ENCODE data around the gene PPP4R3B. TPM values are rescaled to one million over a fixed set of nuclear protein-coding genes. Genes with fewer than 3 reads are reported as not detected.

The PPP4R3B gene
- total RNA-seq, 1 experiment from 2014 or later: 40.8 TPM

DNA sequence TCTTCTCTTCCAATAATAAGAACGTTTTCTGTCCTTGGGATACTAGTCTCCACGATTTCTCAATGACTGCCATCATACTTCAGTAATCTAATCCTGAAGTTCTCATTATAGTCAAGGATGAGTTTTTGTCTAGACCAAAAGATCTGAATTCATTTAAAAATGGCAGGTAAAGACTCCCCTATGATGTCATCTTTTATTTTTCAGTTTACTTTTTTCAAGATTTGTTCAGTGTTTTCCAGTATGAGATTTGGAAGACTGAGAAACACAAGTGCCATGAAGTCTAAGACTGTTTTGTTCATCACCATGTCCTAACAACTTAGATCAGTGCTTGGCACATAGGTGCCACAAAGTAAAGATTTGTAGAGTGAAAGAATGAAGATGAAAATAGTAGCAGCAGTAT, 35.8 kb upstream of the PPP4R3B start:
- H3K4me2 ChIP-seq (ENCODE audit: low read length): no peak overlapping the region
- ChIA-PET POLR2A (no interaction called here), CTCF (no interaction called here), RAD21 (ENCODE audit: low non-redundant PET in 1 of 2, low total read pairs in 2 of 2, uncharacterized antibody in 2 of 2, unreplicated experiment in 2 of 2) (no interaction called here)
- H3K27ac ChIP-seq (ENCODE audit: low read depth, low read length): no peak overlapping the region
- no peaks in the 10 kb centered on the region for H3K9me3 ChIP-seq (ENCODE audit: control insufficient read depth in 1 of 2, insufficient read depth in 1 of 2, low read depth in 1 of 2, low read length in 2 of 2)
- H3K4me3 ChIP-seq (replicated peaks in 1 of 2; ENCODE audit: low read depth in 1 of 2, low read length in 2 of 2): no peak overlapping the region
- H3K9me2 ChIP-seq (ENCODE audit: insufficient read depth): no peaks in the 10 kb centered on the region
- H3K9ac ChIP-seq (ENCODE audit: low read length): no peak overlapping the region
- no peaks in the 10 kb centered on the region for H4K20me1 ChIP-seq (ENCODE audit: insufficient read depth)
- TF ChIP-seq TCF7L2 (IDR thresholded peaks at IDR 0.05; ENCODE audit: borderline replicate concordance, extremely low read depth, insufficient read depth, insufficient read length): no peak
- TF ChIP-seq RAD21 (IDR thresholded peaks at IDR 0.05; ENCODE audit: low read depth): no peak
- TF ChIP-seq, protein P1, sequence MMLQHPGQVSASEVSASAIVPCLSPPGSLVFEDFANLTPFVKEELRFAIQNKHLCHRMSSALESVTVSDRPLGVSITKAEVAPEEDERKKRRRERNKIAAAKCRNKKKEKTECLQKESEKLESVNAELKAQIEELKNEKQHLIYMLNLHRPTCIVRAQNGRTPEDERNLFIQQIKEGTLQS (IDR thresholded peaks at IDR 0.05): no peak
- TF ChIP-seq, protein P2, sequence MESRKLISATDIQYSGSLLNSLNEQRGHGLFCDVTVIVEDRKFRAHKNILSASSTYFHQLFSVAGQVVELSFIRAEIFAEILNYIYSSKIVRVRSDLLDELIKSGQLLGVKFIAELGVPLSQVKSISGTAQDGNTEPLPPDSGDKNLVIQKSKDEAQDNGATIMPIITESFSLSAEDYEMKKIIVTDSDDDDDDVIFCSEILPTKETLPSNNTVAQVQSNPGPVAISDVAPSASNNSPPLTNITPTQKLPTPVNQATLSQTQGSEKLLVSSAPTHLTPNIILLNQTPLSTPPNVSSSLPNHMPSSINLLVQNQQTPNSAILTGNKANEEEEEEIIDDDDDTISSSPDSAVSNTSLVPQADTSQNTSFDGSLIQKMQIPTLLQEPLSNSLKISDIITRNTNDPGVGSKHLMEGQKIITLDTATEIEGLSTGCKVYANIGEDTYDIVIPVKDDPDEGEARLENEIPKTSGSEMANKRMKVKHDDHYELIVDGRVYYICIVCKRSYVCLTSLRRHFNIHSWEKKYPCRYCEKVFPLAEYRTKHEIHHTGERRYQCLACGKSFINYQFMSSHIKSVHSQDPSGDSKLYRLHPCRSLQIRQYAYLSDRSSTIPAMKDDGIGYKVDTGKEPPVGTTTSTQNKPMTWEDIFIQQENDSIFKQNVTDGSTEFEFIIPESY (IDR thresholded peaks at IDR 0.05; ENCODE audit: extremely low read depth, insufficient replicate concordance, low read length): no peak
- TF ChIP-seq FOSL1 (IDR thresholded peaks at IDR 0.05; ENCODE audit: low read depth): no peak
- TF ChIP-seq POLR2A (IDR thresholded peaks at IDR 0.05; ENCODE audit: borderline replicate concordance, extremely low read depth, insufficient read depth, insufficient read length): no peak
- no peak for TF ChIP-seq JUND (IDR thresholded peaks at IDR 0.05)
- TF ChIP-seq EZH2phosphoT487 (IDR thresholded peaks at IDR 0.05; ENCODE audit: borderline replicate concordance): no peak
- TF ChIP-seq SRF (IDR thresholded peaks at IDR 0.05; ENCODE audit: low read depth): no peak
- TF ChIP-seq EZH2 (IDR thresholded peaks at IDR 0.05): no peak
- TF ChIP-seq SP1 (IDR thresholded peaks at IDR 0.05; ENCODE audit: low read depth): no peak
- no peak for TF ChIP-seq ZNF274 (IDR thresholded peaks at IDR 0.05; ENCODE audit: low read depth, low read length)
- no peak for TF ChIP-seq ELF1 (IDR thresholded peaks at IDR 0.05; ENCODE audit: borderline replicate concordance, low read depth)
- no peak overlapping the region for H2AFZ ChIP-seq (ENCODE audit: low read depth, low read length, poor library complexity, severe bottlenecking)
- H3K79me2 ChIP-seq (ENCODE audit: insufficient read depth, low read length): no peaks in the 10 kb centered on the region
- ATAC-seq (no peak), DNase-seq (ENCODE audit: low read depth, low spot score) (no peak)
- H3K4me1 ChIP-seq (ENCODE audit: control insufficient read depth in 1 of 2, insufficient read depth in 2 of 2, low read length in 2 of 2): no peaks in the 10 kb centered on the region
- no TSS peak for BruUV-seq (replicated peaks)
- H3K27me3 ChIP-seq (ENCODE audit: insufficient read depth, low read length): no peaks in the 10 kb centered on the region
- peaks cover 22 to 23% of the 10 kb centered on the region in 2 experiments for H3K36me3 ChIP-seq (ENCODE audit: control insufficient read depth in 1 of 2, insufficient read depth in 2 of 2, low read length in 2 of 2)
- intact Hi-C loops (cut with micrococcal nuclease): no loop called here

Data from HCT116 (cell line).